ENCODE measurements around the gene BPIFB1.

- no peak for TF ChIP-seq CTCF (IDR thresholded peaks at IDR 0.05)
- no peak for TF ChIP-seq POLR2A (IDR thresholded peaks at IDR 0.05)
Measured at GRCh38 chr20:33303595-33303994, 20.6 kb downstream of the BPIFB1 start.
